Nephron progenitor cell (in vitro differentiated cells): Measurements from ENCODE around the gene FOXP1.
A peak's percentile ranks its signal among the peaks of the same experiment; 100 is the strongest.

Experiments used
- DNase-seq: peaks from one replicate; pipeline ENCODE4 v3.0.0; 2021
- H3K27ac Mint-ChIP-seq: 2 replicates; pipeline ENCODE4 v1.8.0; 2021; ENCODE audit warnings: mild to moderate bottlenecking, moderate library complexity, mixed read lengths
- H3K27me3 Mint-ChIP-seq: 2 replicates; pipeline ENCODE4 v1.8.0; 2021; ENCODE audit warnings: mild to moderate bottlenecking, low read depth, mixed read lengths; ENCODE audit not compliant: poor library complexity
- H3K36me3 Mint-ChIP-seq: 2 replicates; pipeline ENCODE4 v1.8.0; 2021; ENCODE audit warnings: low read depth, mixed read lengths
- H3K4me1 Mint-ChIP-seq: 2 replicates; pipeline ENCODE4 v1.8.0; 2021; ENCODE audit warnings: mixed read lengths
- H3K4me3 Mint-ChIP-seq: 2 replicates; pipeline ENCODE4 v1.8.0; 2021; ENCODE audit warnings: mild to moderate bottlenecking, moderate library complexity, mixed read lengths
- H3K9me3 Mint-ChIP-seq: 2 replicates; pipeline ENCODE4 v1.8.0; 2021; ENCODE audit warnings: mild to moderate bottlenecking, moderate library complexity, mixed read lengths
- CTCF ChIP-seq: fragments of 200-600 bp; sonication (generic); IDR thresholded peaks from 2 replicates; pipeline ENCODE4 v1.5.0; 2021; ENCODE audit warnings: antibody characterized with exemption

Gene FOXP1

GRCh38 chr3:71355862-71356261 is 227.7 kb downstream of the FOXP1 start:
- DNase-seq: no peak
- H3K4me1 Mint-ChIP-seq: peaks cover 37% of the 10 kb centered on the region
- H3K36me3 Mint-ChIP-seq: peaks cover 46% of the 10 kb centered on the region
- H3K27ac Mint-ChIP-seq: no peak overlapping the region
- no peak for TF ChIP-seq CTCF
- no peak overlapping the region for H3K4me3 Mint-ChIP-seq
- no peaks in the 10 kb centered on the region for H3K9me3 Mint-ChIP-seq
- no peaks in the 10 kb centered on the region for H3K27me3 Mint-ChIP-seq

GRCh38 chr3:71355037-71355436 is 228.5 kb downstream of the FOXP1 start:
- Mint-ChIP-seq H3K4me1 (peaks cover 32% of the 10 kb centered on the region), H3K4me3 (no peak overlapping the region), H3K9me3 (no peaks in the 10 kb centered on the region)

GRCh38 chr3:71351403-71352149 is 232.0 kb downstream of the FOXP1 start:
- Mint-ChIP-seq H3K27ac (peak overlapping the region; percentile 7), H3K4me3 (no peak overlapping the region), H3K9me3 (no peaks in the 10 kb centered on the region), H3K27me3 (no peaks in the 10 kb centered on the region), H3K36me3 (peaks cover 25% of the 10 kb centered on the region), H3K4me1 (peaks cover 39% of the 10 kb centered on the region)
- TF ChIP-seq CTCF: no peak
- no peak for DNase-seq

More at GRCh38 chr3:71355037-71355436, 228.5 kb downstream of the FOXP1 start:
- H3K27me3 Mint-ChIP-seq: no peaks in the 10 kb centered on the region
- no peak for DNase-seq
- H3K27ac Mint-ChIP-seq: peak overlapping the region; percentile 23
- peaks cover 48% of the 10 kb centered on the region for H3K36me3 Mint-ChIP-seq
- TF ChIP-seq CTCF: no peak

GRCh38 chr3:71350998-71351397 is 232.5 kb downstream of the FOXP1 start:
- H3K36me3 Mint-ChIP-seq: peaks cover 25% of the 10 kb centered on the region
- peaks cover 39% of the 10 kb centered on the region for H3K4me1 Mint-ChIP-seq
- TF ChIP-seq CTCF: no peak
- H3K27me3 Mint-ChIP-seq: no peaks in the 10 kb centered on the region
- DNase-seq: no peak
- H3K4me3 Mint-ChIP-seq: no peak overlapping the region
- no peaks in the 10 kb centered on the region for H3K9me3 Mint-ChIP-seq
- peak overlapping the region; percentile 60 for H3K27ac Mint-ChIP-seq

GRCh38 chr3:71348831-71349230 is 234.7 kb downstream of the FOXP1 start:
- no peak for DNase-seq
- Mint-ChIP-seq H3K27ac (no peak overlapping the region), H3K9me3 (no peaks in the 10 kb centered on the region), H3K27me3 (no peaks in the 10 kb centered on the region), H3K4me1 (peaks cover 39% of the 10 kb centered on the region), H3K36me3 (peaks cover 19% of the 10 kb centered on the region), H3K4me3 (no peak overlapping the region)
- TF ChIP-seq CTCF: no peak
